Stomach (tissue), 4 donors: ENCODE data around the gene EPYC.

Source experiments
- POLR2AphosphoS5 ChIP-seq, 3 donors: sonication (generic); formaldehyde crosslinking; IDR thresholded peaks; one replicate each; pipeline ENCODE4 v1.6.1; 2016; ENCODE audit warnings: antibody characterized with exemption in 3 of 3
- TF ChIP-seq, protein P1 (sequence below), 7 experiments: fragments of 450-650 bp in 4 of 7; fragments of 200-600 bp in 3 of 7; sonication (generic) in 3 of 7; IDR thresholded peaks; one replicate each; pipeline ENCODE4 v1.5.1; 2016 to 2019; ENCODE audit warnings: antibody characterized with exemption in 7 of 7, control low read depth in 2 of 7, mild to moderate bottlenecking in 1 of 7

DNA sequence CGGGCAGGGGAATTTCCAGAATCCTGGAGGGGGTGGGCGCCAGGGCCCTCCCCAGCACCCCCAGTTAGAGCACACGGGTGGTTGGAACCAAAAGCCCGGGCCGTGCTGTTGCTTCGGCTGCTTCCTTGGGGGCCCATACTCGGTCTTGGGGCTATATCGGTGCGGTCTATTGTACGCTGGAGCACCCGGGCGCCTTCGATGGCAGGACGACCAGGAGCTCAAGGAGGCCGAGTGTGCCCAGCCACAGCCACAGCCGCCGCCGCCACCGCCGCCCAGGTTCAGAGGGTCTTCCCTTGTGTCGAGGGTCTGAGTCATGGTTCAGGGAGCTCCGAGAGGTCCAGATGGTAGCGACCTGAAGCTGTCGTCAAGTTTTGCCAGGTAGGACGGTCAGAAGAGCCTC, 50.3 kb downstream of the EPYC start:
- TF ChIP-seq, protein P1, sequence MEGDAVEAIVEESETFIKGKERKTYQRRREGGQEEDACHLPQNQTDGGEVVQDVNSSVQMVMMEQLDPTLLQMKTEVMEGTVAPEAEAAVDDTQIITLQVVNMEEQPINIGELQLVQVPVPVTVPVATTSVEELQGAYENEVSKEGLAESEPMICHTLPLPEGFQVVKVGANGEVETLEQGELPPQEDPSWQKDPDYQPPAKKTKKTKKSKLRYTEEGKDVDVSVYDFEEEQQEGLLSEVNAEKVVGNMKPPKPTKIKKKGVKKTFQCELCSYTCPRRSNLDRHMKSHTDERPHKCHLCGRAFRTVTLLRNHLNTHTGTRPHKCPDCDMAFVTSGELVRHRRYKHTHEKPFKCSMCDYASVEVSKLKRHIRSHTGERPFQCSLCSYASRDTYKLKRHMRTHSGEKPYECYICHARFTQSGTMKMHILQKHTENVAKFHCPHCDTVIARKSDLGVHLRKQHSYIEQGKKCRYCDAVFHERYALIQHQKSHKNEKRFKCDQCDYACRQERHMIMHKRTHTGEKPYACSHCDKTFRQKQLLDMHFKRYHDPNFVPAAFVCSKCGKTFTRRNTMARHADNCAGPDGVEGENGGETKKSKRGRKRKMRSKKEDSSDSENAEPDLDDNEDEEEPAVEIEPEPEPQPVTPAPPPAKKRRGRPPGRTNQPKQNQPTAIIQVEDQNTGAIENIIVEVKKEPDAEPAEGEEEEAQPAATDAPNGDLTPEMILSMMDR (IDR thresholded peaks at IDR 0.05), result no peak
- no peak for TF ChIP-seq POLR2AphosphoS5 (IDR thresholded peaks at IDR 0.05)
